ENCODE measurements around the gene ACP3. TPM values are rescaled to one million over a fixed set of nuclear protein-coding genes. Genes with fewer than 3 reads are reported as not detected.

The ACP3 gene
- total and polyA plus RNA-seq, 2 of the 13 experiments (the other 11 are each of a cell fraction or from before 2014, with no cell fraction given) = not detected

GRCh38 chr3:132288357-132288756 lies 28.9 kb upstream of the ACP3 start (continued):
- TF ChIP-seq LRRFIP1 (CRISPR knock-in tag; conservative IDR thresholded peaks at IDR 0.05) = no peak
- no peak for TF ChIP-seq NRL (CRISPR knock-in tag; IDR thresholded peaks at IDR 0.05; ENCODE audit: borderline replicate concordance)
- TF ChIP-seq HDAC6 (IDR thresholded peaks at IDR 0.05; ENCODE audit: low read depth, low read length) = no peak
- TF ChIP-seq NCOR1 (IDR thresholded peaks at IDR 0.05; ENCODE audit: borderline replicate concordance, low read length) = no peak
- no peak for TF ChIP-seq GTF2F1 (IDR thresholded peaks at IDR 0.05; ENCODE audit: low read length)

DNA sequence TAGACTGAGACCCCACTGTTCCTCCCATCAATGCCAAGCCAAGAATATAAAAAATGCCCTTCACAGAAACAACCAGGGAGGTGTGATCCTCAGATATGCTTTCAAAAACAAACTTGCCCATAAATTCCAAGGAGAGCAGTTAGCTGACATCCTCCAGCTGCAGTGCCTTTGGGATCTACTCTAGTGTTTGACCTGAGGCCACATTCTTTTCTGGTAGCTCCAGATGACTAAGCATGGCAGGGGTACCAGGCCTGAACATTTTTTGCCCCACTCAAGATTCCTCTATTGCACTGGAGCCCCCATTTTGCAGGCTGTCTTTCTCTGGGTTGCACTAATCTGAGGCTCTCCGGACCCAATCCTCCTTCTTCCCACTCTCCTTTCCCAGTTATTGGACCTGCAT lies 27.9 kb upstream of the ACP3 start:
- Histone ChIP-seq H3K4me3 (replicated peaks in 1 of 3; ENCODE audit: insufficient read depth in 1 of 3, low read depth in 2 of 3, low read length in 3 of 3) (no peak overlapping the region), H3K9ac (ENCODE audit: insufficient read depth, low read depth, low read length) (no peak overlapping the region), H3K36me3 (replicated peaks in 1 of 2; ENCODE audit: control insufficient read depth in 1 of 2, insufficient read depth in 2 of 2, low read length in 2 of 2) (no peaks in the 10 kb centered on the region), H3K79me2 (ENCODE audit: insufficient read depth, low read length) (no peaks in the 10 kb centered on the region), H3K27ac (ENCODE audit: extremely low read length, insufficient read depth, low read length) (no peak overlapping the region), H2AFZ (ENCODE audit: low read length) (no peak overlapping the region), H3K4me1 (ENCODE audit: insufficient read depth, low read length) (peaks cover 15% of the 10 kb centered on the region), H4K20me1 (ENCODE audit: insufficient read depth, low read length) (no peaks in the 10 kb centered on the region), H3K4me2 (ENCODE audit: low read depth, low read length) (no peak overlapping the region), H3K27me3 (ENCODE audit: control insufficient read depth in 1 of 2, insufficient read depth in 2 of 2, low read length in 2 of 2) (no peaks in the 10 kb centered on the region), H3K9me3 (ENCODE audit: low read length) (peaks cover 7% of the 10 kb centered on the region)
- DNase-seq (ENCODE audit: low spot score) = no peak
- ChIA-PET CTCF (ENCODE audit: low intra/inter-chr PET ratio, low total read pairs) (no interaction called here), POLR2A (no interaction called here)
- no peak for ATAC-seq
- TF ChIP-seq ZSCAN12 (CRISPR knock-in tag; IDR thresholded peaks at IDR 0.05) (no peak), ZGPAT (CRISPR knock-in tag; IDR thresholded peaks at IDR 0.05) (no peak), FOXK1 (CRISPR knock-in tag; IDR thresholded peaks at IDR 0.05; ENCODE audit: borderline replicate concordance, low read depth) (no peak), DPF2 (CRISPR knock-in tag; IDR thresholded peaks at IDR 0.05; ENCODE audit: borderline replicate concordance, low read depth) (no peak), ZNF382 (CRISPR knock-in tag; IDR thresholded peaks at IDR 0.05; ENCODE audit: borderline replicate concordance) (no peak)
- intact Hi-C loops (cut with micrococcal nuclease; ENCODE audit: unreplicated experiment) (no loop called here), in situ Hi-C loops (cut with HindIII; ENCODE audit: extremely low pct_ligation_motif_present, low pct_unique_long_range_greater_than_20kb) (no loop called here)
- BruUV-seq (replicated peaks) = no TSS peak
- no peak for FAIRE-seq
- WGBS (ENCODE audit: low lambda C conversion rate) = 43% methylated on average over 1 of the region's 1 CpG

Data from HepG2 (cell line).